Measurements from ENCODE around the gene TP53INP2. TPM values are rescaled to one million over a fixed set of nuclear protein-coding genes. Genes with fewer than 3 reads are reported as not detected.
A peak's percentile ranks its signal among the peaks of the same experiment; 100 is the strongest.

Gene TP53INP2
- total and polyA plus RNA-seq, 2 of the 13 experiments (the other 11 are each of a cell fraction or from before 2014, with no cell fraction given), result 5.2 to 18.8 TPM

DNA sequence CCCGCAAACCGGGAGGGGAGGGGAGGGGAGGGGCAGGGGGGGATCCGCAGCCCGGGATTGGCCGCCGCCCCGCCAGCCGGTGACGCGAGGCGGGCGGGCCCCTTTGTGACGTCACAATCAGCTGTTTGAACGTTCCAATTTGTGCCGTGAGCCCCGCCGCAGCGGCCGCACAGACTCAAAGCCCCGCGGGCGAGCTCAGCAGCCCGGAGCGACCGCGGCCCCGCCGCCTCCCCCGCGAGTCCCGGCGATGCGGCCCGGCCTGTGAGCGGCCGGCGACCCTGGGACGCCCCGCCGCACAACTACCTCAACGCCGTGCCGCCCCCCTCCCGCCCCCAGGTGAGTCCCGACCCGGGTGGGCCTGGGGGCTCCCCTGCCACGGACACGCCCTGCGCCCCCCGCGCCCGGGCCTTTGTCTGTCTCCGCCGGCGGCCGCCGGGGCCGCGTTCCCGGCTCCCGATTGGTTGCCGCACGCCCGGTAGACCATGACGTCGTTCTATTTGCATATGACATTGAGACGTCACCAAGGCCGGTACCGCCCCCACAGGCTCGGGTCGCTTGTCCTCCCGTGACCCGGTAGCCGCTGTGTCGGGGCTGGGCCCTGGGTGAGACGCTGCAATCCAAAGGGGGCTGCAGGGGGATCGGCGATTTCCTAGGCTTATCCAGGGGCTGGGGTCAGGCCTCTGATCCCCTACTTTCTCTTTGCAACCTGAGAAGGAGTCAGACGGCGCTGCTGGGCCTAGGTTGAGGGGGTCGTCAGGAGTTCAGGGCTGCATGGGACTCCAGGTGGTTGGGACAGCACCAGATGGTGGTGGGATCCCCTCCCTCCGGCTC lies at the start of gene TP53INP2 (continued):
- TF ChIP-seq, protein P1, sequence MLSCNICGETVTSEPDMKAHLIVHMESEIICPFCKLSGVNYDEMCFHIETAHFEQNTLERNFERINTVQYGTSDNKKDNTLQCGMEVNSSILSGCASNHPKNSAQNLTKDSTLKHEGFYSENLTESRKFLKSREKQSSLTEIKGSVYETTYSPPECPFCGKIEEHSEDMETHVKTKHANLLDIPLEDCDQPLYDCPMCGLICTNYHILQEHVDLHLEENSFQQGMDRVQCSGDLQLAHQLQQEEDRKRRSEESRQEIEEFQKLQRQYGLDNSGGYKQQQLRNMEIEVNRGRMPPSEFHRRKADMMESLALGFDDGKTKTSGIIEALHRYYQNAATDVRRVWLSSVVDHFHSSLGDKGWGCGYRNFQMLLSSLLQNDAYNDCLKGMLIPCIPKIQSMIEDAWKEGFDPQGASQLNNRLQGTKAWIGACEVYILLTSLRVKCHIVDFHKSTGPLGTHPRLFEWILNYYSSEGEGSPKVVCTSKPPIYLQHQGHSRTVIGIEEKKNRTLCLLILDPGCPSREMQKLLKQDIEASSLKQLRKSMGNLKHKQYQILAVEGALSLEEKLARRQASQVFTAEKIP (CRISPR knock-in tag; IDR thresholded peaks at IDR 0.05; ENCODE audit: borderline replicate concordance), result no peak
- TF ChIP-seq NR2F6 (IDR thresholded peaks at IDR 0.05) (peak; percentile 56), NR2F6 (CRISPR knock-in tag; IDR thresholded peaks at IDR 0.05) (peak; percentile 73), STAT5B (CRISPR knock-in tag; IDR thresholded peaks at IDR 0.05) (0 out of 2 replicates have a peak, but pooled peaks have one; percentile 36), SP2 (CRISPR knock-in tag; IDR thresholded peaks at IDR 0.05) (peak; percentile 52), MYC (CRISPR knock-in tag; IDR thresholded peaks at IDR 0.05; ENCODE audit: borderline replicate concordance) (peak; percentile 19), ONECUT2 (CRISPR knock-in tag; IDR thresholded peaks at IDR 0.05) (no peak), FOSL2 (CRISPR knock-in tag; IDR thresholded peaks at IDR 0.05) (peak; percentile 49), POLR2A (IDR thresholded peaks at IDR 0.05; ENCODE audit: insufficient read depth in 1 of 2, low read depth in 2 of 2, low read length in 2 of 2) (peak; percentile 66 to 92), ZNF83 (CRISPR knock-in tag; IDR thresholded peaks at IDR 0.05; ENCODE audit: borderline replicate concordance) (no peak), JUN (CRISPR knock-in tag; IDR thresholded peaks at IDR 0.05) (no peak), SOX5 (CRISPR knock-in tag; IDR thresholded peaks at IDR 0.05; ENCODE audit: borderline replicate concordance) (0 out of 2 replicates have a peak, but pooled peaks have one; percentile 21), RARG (CRISPR knock-in tag; IDR thresholded peaks at IDR 0.05; ENCODE audit: low read depth) (no peak), ZNF879 (CRISPR knock-in tag; IDR thresholded peaks at IDR 0.05) (peak; percentile 93; the same call in 1 of the 2 replicates), SP1 (IDR thresholded peaks at IDR 0.05) (no peak), SP1 (CRISPR knock-in tag; IDR thresholded peaks at IDR 0.05) (peak; percentile 86), ZMYM4 (CRISPR knock-in tag; IDR thresholded peaks at IDR 0.05) (peak; percentile 61)
- TF ChIP-seq, protein P2, sequence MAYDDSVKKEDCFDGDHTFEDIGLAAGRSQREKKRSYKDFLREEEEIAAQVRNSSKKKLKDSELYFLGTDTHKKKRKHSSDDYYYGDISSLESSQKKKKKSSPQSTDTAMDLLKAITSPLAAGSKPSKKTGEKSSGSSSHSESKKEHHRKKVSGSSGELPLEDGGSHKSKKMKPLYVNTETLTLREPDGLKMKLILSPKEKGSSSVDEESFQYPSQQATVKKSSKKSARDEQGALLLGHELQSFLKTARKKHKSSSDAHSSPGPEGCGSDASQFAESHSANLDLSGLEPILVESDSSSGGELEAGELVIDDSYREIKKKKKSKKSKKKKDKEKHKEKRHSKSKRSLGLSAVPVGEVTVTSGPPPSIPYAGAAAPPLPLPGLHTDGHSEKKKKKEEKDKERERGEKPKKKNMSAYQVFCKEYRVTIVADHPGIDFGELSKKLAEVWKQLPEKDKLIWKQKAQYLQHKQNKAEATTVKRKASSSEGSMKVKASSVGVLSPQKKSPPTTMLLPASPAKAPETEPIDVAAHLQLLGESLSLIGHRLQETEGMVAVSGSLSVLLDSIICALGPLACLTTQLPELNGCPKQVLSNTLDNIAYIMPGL (CRISPR knock-in tag; IDR thresholded peaks at IDR 0.05; ENCODE audit: borderline replicate concordance in 1 of 2, low read depth in 1 of 2), result peak in 1 of 2 experiments; percentile 48; a peak in 3 of 4 replicates
- TF ChIP-seq, protein P3, sequence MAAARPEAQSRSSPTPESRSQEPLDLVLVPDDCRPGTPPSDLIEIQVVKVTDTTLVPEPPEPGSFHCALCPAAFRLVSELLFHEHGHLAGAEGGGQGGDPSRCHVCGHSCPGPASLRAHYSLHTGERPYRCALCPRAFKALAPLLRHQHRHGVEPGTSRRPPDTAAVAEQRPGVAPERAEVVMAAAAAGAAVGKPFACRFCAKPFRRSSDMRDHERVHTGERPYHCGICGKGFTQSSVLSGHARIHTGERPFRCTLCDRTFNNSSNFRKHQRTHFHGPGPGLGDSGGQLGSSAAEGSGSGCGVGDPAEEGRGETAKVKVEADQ (CRISPR knock-in tag; IDR thresholded peaks at IDR 0.05; ENCODE audit: borderline replicate concordance), result no peak; the same call in 1 of the 2 replicates
- TF ChIP-seq, protein P4, sequence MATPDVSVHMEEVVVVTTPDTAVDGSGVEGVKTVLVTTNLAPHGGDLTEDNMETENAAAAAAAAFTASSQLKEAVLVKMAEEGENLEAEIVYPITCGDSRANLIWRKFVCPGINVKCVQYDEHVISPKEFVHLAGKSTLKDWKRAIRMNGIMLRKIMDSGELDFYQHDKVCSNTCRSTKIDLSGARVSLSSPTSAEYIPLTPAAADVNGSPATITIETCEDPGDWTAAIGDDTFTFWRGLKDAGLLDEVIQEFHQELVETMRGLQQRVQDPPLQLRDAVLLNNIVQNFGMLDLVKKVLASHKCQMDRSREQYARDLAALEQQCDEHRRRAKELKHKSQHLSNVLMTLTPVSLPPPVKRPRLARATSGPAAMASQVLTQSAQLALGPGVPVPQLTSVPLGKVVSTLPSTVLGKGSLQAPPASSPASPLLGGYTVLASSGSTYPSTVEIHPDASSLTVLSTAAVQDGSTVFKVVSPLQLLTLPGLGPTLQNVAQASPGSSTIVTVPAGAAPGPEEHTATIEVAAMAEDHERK (CRISPR knock-in tag; IDR thresholded peaks at IDR 0.05; ENCODE audit: low read depth), result no peak
- TF ChIP-seq, protein P5, sequence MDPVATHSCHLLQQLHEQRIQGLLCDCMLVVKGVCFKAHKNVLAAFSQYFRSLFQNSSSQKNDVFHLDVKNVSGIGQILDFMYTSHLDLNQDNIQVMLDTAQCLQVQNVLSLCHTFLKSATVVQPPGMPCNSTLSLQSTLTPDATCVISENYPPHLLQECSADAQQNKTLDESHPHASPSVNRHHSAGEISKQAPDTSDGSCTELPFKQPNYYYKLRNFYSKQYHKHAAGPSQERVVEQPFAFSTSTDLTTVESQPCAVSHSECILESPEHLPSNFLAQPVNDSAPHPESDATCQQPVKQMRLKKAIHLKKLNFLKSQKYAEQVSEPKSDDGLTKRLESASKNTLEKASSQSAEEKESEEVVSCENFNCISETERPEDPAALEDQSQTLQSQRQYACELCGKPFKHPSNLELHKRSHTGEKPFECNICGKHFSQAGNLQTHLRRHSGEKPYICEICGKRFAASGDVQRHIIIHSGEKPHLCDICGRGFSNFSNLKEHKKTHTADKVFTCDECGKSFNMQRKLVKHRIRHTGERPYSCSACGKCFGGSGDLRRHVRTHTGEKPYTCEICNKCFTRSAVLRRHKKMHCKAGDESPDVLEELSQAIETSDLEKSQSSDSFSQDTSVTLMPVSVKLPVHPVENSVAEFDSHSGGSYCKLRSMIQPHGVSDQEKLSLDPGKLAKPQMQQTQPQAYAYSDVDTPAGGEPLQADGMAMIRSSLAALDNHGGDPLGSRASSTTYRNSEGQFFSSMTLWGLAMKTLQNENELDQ (CRISPR knock-in tag; IDR thresholded peaks at IDR 0.05; ENCODE audit: borderline replicate concordance), result no peak
- TF ChIP-seq, protein P6, sequence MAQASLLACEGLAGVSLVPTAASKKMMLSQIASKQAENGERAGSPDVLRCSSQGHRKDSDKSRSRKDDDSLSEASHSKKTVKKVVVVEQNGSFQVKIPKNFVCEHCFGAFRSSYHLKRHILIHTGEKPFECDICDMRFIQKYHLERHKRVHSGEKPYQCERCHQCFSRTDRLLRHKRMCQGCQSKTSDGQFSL (CRISPR knock-in tag; IDR thresholded peaks at IDR 0.05), result peak; percentile 67; the same call in 1 of the 2 replicates
